ENCODE measurements around the gene NAV3.

Gene NAV3

DNA sequence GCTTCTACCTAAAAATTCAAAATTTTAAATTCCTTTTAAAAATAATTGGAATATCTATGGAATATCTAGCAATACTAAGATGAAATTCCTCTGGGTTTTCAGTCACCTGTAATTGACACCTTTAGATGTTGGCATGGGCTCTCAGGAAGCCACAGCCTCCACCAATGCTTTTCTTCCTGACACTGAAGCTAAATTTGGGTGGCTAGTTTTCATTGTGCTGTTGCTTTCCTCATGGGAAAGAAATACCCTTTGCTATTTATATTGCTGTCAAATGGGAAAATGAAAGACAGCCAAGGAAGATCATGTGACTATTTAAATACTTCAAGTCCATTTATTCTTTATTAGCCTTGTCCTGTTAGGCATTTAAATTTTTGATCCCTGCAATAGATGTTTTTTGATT lies 313.0 kb downstream of the NAV3 start:
- Mint-ChIP-seq H3K4me1 (no peaks in the 10 kb centered on the region), H3K27me3 (ENCODE audit: low read depth, poor library complexity) (no peaks in the 10 kb centered on the region), H3K4me3 (no peak overlapping the region), H3K27ac (no peak overlapping the region), H3K36me3 (ENCODE audit: low read depth) (no peaks in the 10 kb centered on the region), H3K9me3 (no peaks in the 10 kb centered on the region)
- DNase-seq, result no peak
- TF ChIP-seq, protein P1, sequence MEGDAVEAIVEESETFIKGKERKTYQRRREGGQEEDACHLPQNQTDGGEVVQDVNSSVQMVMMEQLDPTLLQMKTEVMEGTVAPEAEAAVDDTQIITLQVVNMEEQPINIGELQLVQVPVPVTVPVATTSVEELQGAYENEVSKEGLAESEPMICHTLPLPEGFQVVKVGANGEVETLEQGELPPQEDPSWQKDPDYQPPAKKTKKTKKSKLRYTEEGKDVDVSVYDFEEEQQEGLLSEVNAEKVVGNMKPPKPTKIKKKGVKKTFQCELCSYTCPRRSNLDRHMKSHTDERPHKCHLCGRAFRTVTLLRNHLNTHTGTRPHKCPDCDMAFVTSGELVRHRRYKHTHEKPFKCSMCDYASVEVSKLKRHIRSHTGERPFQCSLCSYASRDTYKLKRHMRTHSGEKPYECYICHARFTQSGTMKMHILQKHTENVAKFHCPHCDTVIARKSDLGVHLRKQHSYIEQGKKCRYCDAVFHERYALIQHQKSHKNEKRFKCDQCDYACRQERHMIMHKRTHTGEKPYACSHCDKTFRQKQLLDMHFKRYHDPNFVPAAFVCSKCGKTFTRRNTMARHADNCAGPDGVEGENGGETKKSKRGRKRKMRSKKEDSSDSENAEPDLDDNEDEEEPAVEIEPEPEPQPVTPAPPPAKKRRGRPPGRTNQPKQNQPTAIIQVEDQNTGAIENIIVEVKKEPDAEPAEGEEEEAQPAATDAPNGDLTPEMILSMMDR (IDR thresholded peaks at IDR 0.05), result no peak

DNA sequence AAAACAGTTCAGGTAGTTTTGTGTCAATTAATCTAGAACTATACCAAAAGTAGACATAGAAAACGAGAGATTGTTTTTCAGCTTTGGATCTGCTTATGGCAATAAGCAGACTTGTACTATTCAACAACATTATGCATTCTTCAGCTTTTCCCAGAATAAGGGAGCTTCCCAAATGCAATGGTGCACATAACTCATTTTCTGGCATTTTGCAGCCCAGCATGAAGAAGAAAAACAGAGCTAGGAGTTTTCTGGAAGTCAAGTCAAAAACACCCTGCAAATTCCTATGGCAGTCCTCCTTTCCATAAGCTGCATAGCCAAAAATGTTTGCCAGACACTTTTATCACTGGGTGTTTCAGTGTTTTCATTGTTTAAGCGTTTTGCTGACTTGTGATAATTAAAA lies 314.7 kb downstream of the NAV3 start:
- Mint-ChIP-seq H3K27ac (no peak overlapping the region), H3K4me3 (no peak overlapping the region), H3K9me3 (no peaks in the 10 kb centered on the region), H3K4me1 (peaks cover 7% of the 10 kb centered on the region), H3K36me3 (ENCODE audit: low read depth) (no peaks in the 10 kb centered on the region), H3K27me3 (ENCODE audit: low read depth, poor library complexity) (no peaks in the 10 kb centered on the region)
- no peak for DNase-seq
- TF ChIP-seq, protein P1 (IDR thresholded peaks at IDR 0.05), result no peak

GRCh38 chr12:78146365-78146772 lies 315.7 kb downstream of the NAV3 start:
- H3K36me3 Mint-ChIP-seq (ENCODE audit: low read depth), result no peaks in the 10 kb centered on the region
- no peak overlapping the region for H3K27ac Mint-ChIP-seq
- no peak overlapping the region for H3K4me3 Mint-ChIP-seq
- TF ChIP-seq, protein P1 (IDR thresholded peaks at IDR 0.05), result peak; percentile 88
- no peaks in the 10 kb centered on the region for H3K27me3 Mint-ChIP-seq (ENCODE audit: low read depth, poor library complexity)
- H3K9me3 Mint-ChIP-seq, result no peaks in the 10 kb centered on the region
- H3K4me1 Mint-ChIP-seq, result peaks cover 7% of the 10 kb centered on the region
- DNase-seq, result no peak

DNA sequence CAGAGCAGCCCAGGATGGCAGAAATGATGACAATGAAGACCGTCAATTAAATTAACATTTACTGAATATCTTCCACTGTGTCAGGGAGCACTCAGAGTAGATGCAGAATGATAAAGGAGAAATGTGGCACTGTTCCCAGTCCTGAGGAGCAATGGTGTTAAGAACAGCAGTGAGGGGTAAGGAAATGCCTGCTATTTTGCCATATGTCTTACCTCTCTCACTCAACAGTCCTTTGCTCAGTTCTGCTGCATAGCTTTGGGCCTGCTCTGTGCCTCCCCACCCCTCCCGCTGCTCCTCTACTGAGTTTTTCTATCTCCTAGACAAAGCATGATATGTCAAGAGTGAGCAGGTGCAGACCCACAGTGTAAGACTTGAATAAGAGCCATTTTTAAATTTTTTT lies 318.8 kb downstream of the NAV3 start:
- Mint-ChIP-seq H3K9me3 (no peaks in the 10 kb centered on the region), H3K27ac (no peak overlapping the region), H3K4me1 (peaks cover 7% of the 10 kb centered on the region)

GRCh38 chr12:78155546-78155945 lies 324.9 kb downstream of the NAV3 start:
- H3K4me1 Mint-ChIP-seq, result peaks cover 5% of the 10 kb centered on the region
- DNase-seq, result no peak
- no peak overlapping the region for H3K4me3 Mint-ChIP-seq
- TF ChIP-seq, protein P1 (IDR thresholded peaks at IDR 0.05), result no peak
- peaks cover 2% of the 10 kb centered on the region for H3K27me3 Mint-ChIP-seq (ENCODE audit: low read depth, poor library complexity)
- peak overlapping the region; percentile 7 for H3K27ac Mint-ChIP-seq
- H3K9me3 Mint-ChIP-seq, result no peaks in the 10 kb centered on the region
- H3K36me3 Mint-ChIP-seq (ENCODE audit: low read depth), result no peaks in the 10 kb centered on the region

More for the DNA sequence above, 318.8 kb downstream of the NAV3 start:
- no peak overlapping the region for H3K4me3 Mint-ChIP-seq
- H3K27me3 Mint-ChIP-seq (ENCODE audit: low read depth, poor library complexity), result no peaks in the 10 kb centered on the region
- H3K36me3 Mint-ChIP-seq (ENCODE audit: low read depth), result no peaks in the 10 kb centered on the region
- no peak for DNase-seq
- TF ChIP-seq, protein P1 (IDR thresholded peaks at IDR 0.05), result no peak

- TF ChIP-seq, protein P1 (IDR thresholded peaks at IDR 0.05), result no peak
- no peak overlapping the region for H3K27ac Mint-ChIP-seq
- no peaks in the 10 kb centered on the region for H3K36me3 Mint-ChIP-seq (ENCODE audit: low read depth)
- H3K4me1 Mint-ChIP-seq, result peaks cover 5% of the 10 kb centered on the region
- H3K27me3 Mint-ChIP-seq (ENCODE audit: low read depth, poor library complexity), result peaks cover 2% of the 10 kb centered on the region
- no peak overlapping the region for H3K4me3 Mint-ChIP-seq
- H3K9me3 Mint-ChIP-seq, result no peaks in the 10 kb centered on the region
- DNase-seq, result no peak
Observed at GRCh38 chr12:78156751-78157150, 326.1 kb downstream of the NAV3 start.

Data from nephron progenitor cell (in vitro differentiated cells).